Activated CD4-positive, alpha-beta T cell treated with anti-CD3 and anti-CD28 coated beads for 4 hours (primary cell): ENCODE measurements around the gene PATJ.
"Not testable (repeated sequence)": the region's sequence is repeated elsewhere in the genome, so short reads cannot be mapped to it uniquely, and the experiment has no call there.

Experiments used
- DNase-seq, 2 donors: peaks; one replicate each; pipeline ENCODE4 v3.0.0-alpha.2; 2020

Gene PATJ

DNA sequence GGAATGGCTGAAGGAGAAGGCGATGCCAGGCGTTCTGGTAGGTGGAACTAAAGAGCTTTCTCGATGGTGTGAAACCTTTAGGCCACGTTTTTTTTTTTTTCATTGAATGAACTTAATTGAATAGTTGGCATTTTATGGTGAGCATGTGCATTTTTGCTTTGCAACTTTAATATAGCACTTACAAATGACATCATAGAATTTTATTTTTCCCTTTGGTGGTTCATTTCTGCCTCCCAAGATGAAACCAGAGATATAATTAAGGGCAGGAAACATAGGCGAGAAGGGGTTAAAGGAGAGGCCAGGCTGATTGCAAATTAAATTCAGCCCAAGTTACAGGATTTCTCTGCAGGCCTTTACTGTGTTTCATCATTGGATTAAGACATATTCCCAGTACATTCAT lies 366.8 kb downstream of the PATJ start:
- DNase-seq: no peak

DNA sequence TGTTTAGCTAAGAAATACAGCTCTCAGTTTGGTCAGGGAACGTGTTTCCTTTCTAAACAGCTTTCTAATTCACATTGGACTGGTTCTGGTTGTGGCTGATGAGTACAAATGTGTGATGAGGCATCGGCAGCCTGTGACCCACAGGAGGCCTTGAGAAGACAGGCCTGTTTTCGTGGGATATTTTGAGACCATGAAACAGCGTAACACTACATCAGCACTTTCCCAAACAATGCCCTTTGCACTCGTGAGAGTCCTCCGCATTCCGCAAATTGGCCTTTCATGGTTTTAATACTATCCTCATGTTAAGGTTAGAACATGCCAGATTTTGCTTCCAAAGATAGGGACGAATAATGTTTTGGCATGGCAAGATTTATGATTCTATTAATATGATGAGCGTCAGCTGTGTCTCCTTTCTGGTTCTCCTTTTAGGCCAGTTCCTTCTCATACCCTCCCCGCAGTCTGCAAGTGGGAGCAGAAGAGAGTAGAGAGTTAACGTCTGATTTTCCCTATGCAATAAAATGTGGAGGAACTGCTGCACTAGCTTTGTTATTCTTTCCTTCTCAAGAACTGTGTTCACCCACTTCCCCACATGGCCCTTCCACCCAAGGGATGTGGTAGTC lies 368.0 kb downstream of the PATJ start:
- DNase-seq: no peak

DNA sequence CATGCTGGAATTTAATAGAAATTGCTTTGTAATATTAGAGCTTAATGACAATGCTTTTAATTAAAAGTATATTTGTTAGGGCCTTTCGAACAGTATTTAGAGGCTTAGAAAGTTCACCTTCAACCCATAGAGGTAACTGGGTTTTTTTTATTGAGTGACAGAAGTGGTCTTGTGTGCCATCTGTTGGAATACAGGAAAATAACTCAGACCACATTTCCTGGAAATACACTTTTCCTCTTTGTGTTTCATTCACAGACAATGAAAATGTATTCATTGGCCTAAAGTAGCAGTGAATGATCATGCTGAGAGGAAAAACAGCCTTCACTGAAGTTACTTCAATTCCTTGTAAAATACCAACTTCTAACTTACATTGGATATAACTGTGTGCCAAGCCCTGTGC lies 368.8 kb downstream of the PATJ start:
- DNase-seq: no peak

DNA sequence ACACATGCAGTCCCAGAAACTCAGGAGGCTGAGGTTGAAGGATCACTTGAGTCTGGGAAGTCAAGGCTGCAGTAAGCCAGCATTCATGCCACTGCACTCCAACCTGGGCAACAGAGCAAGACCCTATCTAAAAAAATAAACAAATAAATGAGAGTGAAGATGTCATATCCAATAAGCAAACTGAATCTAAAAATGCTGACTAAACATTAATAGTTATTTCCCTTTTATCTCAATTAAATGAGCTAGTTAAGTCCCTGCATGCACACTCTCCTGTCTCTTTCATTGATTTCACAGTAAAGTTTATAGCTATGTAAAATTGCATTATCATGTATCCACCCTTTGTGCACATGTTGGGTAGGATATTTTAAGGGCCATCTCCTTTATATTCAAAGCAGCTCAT lies 371.2 kb downstream of the PATJ start:
- DNase-seq: no peak

DNA sequence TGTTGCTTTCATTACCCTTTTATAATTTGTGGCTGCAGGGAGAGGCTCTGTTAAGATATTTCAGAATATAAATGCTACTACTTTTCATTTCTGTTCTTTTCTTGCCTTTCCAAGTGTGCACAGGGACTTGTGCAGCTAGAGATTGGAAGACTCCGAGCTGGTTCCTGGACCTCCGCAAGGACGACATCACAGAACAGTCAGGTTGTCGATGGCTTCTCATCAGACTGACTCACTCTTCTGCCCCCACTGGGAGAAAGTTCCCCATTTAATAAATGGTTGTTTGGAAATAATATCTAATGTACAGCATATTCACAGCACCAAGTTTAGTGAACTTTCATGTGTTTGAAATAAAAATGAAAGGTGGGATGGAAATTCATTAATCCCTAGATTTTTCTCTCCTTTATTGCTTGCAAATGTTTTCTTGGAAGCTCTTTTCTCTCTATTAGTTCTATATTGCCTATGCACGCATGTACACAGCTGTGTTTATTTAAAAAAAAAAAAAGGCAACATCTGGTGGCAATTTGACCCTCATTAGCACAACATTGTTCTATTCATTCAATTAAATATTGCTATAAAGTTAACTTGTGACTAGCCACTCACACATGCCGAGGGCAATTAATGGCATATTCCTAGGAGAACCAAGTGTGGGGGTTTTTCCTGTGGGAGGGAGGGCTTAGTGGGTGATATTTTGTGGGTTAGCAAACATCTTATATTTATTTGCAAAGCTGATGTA lies 374.9 kb downstream of the PATJ start:
- no peak for DNase-seq

DNA sequence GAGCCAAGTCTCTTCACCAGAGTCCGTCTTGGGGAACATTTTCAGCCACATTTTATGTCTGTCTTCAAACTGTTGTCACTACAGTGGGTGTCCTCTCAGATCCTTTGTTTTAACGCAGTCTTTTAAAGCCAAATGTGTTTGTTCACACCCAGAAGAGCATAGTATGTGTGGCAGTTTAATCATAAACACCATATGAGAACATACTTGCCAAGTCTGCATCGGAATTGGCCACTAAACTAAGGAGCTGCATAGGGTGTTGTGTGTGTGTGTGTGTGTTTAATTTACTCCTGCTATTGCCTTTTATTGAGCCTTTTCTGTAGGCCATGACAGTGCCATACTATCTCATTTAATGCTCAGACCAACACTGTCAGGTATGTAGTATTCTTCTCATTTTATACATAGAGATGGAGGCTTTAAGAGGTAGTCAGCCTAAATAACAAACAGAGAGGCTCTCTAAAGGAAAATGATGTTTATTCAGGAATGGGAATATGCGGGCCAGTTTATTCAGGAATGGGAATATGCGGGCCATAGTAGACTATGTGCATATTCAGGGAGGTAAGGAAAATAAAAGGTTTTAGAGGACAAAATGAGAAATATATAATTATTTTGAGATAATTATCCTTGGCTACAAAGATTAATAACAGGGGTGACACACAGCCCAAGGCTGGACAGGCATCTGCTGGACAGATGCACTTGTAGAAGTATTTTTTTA lies 384.5 kb downstream of the PATJ start:
- DNase-seq: no peak

DNA sequence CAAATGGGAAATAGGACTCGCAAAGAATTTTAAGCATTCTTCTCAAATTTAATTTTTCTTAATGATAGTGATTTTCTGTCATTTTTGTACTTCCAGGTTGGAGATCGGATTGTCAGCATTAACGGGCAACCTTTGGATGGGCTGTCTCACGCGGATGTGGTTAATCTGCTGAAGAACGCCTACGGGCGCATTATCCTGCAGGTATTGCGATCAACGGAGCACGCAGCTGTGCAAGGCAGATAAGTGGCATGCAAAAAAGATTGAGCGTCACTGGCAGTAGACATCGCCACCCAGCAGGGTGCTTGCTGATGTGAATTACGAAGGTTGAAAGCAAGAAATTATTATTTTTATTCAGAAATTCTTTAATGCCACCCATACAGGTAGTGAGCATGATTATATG lies 386.5 kb downstream of the PATJ start:
- no peak for DNase-seq

DNA sequence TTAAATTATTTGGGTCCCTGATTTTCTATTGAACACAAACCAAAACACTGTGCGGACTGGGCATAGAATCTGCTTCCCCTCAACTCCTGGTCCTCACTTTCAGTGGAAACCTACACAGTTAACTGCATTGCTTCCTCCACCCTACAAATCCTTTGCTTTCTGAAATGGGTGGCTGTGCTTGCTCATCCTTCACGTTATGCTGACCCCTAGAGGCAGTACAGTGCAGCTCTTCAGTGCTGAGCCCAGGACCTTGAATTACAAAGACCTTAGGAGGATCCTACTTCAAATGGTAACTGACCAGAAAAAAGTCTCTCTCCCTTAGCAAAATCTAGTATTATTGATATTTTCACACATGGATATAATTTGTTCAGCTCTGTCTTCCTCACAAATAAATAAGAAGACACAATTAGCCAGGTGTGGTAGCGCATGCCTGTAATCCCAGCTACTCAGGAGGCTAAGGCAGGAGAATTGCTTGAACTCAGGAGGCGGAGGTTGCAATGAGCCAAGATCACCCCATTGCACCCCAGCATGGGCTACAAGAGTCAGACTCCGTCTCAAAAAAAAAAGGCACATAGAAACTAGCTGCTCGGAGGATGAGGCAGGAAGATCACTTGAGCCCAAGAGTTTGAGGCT lies 388.9 kb downstream of the PATJ start:
- DNase-seq: peak in 1 of 2 donors; percentile 7

DNA sequence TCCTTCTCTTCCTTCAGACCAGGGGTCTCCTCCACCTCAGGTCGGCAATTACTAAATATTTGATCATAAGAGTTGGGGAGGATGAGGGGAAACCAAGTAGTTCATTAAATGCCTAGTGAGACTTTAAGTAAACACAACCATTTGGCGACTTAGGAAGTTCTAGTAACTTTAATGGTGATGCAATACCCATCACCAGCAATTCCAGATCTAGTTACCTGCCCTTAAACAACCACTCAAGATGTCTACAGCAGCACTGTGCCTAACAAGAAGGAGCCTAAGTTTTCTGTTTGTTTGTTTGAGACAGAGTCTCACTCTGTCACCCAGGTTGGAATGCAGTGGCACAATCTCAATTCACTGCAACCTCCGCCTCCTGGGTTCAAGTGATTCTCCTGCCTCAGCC lies 395.7 kb downstream of the PATJ start:
- no peak for DNase-seq

DNA sequence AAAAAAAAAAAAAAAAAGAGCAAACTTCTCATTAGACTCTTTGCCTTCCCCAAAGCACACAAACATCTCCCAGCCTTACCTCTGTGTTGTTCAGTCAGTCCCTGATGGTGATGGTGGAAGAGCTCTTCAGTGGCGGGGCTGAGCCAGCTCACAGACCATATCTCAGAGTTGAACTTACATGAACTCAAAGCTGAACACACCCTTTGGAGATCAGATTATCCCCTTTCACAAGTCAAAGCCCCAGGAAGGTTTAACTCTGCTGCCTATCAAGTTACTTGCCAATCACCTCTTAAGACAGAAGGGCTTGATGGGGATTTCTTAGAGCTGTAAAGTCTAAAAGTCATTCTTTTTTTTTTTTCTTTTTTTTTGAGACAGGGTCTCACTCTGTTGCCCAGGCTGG lies 397.1 kb downstream of the PATJ start:
- no peak for DNase-seq

DNA sequence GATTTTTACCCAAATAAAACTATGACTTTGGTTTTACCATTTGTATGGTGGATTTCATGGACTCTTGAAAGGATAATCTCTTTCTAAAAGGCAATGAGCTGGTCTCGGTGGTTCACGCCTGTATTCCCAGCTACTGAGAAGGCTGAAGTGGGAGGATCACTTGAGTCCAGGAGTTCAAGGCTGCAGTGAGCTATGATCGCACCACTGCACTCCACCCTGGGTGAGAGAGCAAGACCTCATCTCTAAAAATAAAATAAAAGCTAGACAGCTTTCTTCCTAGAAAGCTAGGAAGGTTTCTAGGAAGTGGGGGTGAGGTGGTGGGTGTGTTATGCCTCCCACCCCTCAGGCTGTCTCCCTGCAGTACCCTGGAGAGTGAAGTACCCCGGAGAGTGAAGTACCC lies 398.4 kb downstream of the PATJ start:
- no peak for DNase-seq

DNA sequence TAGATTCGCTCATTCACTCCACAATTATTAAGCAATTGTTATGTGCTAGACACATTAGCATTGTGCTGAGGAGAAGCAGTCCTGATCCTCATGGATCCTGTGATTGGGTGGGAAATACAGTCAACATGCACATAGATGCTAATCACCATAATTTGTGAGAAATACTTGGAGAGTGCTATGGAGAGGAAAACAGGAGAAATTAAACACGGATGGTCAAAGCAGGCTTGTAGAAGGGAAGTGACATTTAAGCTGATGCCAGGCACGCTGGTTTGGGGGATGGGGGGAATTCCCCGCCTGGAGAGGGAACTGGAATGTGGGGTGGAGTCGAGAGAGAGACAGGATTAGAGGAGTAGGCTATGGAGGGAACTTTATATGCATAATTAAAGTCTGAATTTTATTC lies 400.2 kb downstream of the PATJ start:
- DNase-seq: no peak

DNA sequence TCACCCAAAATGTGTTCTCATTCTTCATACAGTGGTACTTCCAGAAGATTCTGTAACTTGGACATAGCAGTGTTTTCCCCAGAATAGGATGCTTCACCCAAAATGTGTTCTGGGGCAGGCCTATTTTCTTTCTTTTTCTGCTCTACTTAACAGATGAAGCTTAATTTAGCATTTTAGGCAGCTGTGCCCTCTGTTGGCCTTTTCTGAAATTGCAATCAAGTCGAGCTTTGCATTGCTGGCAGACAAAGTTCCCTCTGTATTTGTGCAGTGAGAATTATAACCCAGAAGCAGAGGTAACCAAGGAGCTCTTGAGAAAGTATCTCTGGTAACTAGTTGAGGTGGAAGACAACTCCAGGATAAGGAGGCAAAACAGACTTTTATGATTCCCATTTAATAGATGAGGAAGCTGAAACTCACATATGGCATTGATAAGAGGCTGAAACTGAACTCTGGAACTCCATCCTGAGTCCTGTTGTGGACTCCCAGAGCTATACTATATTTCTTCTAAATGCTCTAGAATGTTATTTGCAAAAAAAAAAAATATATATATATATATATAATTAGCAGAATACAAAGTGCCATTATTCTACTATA lies 402.1 kb downstream of the PATJ start:
- DNase-seq: peak in 1 of 2 donors; percentile 20

DNA sequence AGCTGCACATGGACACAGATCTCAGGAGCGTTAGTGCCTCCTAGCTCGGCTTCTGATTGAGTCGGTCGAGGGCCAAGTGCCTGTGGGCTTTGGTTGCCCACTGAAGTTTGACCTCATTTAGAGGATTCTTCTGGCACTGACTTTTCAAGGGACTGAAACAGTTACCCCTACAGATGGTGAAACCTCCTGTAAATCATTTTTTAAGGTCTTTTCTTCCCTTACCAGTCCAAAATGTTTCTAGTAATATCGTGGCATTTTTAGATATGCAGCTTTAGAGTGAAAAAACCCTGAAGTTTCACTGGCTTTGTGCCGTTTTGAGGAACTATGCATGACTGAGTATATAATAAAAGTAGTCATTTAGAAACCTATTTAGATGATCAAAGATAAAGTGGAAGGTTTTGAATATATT lies 417.7 kb downstream of the PATJ start:
- no peak for DNase-seq

DNA sequence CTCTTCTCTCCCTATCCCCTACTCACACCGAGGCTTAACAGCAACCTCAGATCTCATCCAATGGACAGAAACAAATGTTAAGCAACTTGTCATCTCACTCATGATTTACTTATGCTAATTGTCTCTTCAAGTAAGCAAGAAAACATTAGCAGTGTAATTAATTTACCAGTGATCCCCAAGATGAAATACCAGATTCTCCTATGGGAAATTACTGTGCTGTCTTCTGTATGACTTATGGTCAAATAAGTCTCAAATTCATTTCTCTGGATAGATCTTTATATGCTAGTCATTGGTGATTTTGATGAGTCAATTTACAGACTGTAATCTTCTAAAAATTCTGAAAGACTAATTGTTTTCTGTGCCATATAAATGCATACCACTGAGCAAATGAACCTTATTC lies 419.4 kb downstream of the PATJ start:
- DNase-seq: no peak

DNA sequence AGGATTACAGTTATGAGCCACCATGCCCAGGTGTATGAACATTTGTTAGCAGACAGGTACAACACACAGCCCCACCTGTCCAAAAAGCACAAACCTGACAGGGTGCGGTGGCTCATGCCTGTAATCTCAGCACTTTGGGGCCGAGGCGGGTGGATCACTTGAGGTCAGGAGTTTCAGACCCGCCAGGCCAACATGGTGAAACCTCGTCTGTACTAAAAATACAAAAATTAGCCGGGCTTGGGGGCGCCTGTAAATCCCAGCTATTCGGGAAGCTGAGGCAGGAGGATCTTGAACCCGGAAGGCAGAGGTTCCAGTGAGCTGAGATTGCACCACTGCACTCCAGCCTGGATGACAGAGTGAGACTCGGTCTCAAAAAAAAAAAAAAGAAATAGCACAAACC lies 428.1 kb downstream of the PATJ start:
- not testable (repeated sequence) for DNase-seq

DNA sequence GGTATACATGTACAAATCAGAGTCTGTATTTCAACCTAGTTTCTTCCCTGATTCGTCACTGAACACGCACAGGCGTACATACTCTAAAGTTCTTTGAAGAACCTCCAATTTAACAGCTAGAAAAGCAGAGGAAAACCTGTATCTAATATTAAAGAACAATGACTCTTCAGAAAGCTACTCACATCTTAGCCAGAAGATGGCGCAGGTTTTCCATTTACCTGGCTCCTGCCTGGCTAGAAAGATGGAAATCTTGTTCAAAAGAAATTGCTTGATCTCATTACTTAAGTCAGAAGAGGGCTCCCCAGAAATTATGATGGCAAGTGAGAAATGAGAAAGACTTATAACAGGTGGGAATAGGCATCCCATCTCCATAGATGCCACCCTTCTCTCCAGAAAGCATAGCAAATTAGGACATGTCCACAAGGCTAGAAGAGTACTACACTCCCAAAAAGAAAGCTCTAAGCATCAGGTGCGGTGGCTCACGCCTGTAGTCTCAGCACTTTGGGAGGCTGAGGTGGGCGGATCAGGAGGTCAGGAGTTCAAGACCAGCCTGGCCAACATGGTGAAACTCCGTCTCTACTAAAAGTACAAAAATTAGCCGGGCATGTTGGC lies 433.4 kb downstream of the PATJ start:
- peak; percentile 5 to 42 for DNase-seq

DNA sequence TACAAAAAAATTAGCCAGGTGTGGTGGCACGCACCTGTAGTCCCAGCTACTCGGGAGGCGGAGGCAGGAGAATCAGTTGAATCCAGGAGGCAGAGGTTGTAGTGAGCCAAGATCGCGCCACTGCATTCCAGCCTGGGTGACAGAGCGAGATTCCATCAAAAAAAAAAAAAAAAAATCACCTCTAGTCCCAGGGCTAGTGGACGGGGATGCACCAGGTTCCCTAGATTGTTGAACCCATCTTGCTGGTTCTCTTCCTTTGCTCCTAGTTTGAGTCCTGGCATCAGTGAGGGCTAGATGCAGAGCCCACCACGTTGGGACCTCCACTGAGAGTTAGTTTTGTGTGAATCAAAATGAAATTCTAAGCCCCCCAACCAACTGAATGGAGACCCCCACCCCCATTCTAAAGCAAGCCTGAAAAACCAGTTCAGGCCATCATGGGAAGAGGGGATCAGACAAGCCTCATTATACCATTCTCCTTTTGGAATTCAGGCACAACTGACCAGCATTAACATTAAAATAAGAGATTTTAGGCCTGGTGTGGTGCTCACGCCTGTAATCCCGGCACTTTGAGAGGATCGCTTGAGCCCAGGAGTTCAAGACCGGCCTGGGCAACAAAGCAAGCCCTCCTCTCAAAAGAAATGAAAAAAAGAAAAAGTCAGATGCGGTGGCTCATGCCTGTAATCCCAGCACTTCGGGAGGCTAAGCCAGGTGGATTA lies 434.5 kb downstream of the PATJ start:
- no peak for DNase-seq

DNA sequence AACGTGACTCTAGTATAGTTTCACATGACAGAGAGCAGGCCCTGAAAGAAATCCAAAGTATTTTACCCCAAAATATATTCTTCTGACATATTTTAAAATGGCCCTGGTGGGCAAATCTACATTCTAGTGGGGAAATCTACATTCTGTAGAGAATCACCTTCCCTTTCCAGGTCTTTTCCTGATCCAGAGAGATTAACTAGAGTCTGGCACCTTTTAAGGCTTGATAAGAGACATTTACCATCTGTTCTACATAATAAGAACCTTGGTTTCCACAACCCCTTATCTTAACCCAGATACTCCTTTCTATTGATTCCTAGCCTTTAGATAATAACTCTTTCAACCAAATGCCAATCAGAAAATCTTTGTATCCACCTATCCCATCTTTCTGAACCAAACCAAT lies 435.3 kb downstream of the PATJ start:
- DNase-seq: no peak

DNA sequence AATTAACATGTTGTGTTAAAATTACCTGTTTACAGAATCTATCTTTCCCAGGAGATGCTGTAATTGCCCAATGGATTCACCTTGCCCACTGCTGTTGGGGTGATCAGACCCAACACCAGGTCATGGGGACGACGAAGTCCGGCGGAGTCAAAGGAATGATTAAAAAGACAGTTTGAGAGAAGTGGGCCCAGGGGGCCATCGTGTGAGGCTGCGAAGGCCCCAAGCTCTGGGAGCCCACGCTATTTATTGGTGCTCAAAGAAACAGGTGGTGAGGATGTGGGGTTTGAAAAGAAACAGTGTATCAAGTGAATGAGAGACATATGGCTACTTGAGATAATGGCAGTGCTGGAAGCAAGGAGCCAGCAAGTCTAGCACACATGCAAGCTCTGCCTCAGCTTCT lies 436.1 kb downstream of the PATJ start:
- DNase-seq: no peak

DNA sequence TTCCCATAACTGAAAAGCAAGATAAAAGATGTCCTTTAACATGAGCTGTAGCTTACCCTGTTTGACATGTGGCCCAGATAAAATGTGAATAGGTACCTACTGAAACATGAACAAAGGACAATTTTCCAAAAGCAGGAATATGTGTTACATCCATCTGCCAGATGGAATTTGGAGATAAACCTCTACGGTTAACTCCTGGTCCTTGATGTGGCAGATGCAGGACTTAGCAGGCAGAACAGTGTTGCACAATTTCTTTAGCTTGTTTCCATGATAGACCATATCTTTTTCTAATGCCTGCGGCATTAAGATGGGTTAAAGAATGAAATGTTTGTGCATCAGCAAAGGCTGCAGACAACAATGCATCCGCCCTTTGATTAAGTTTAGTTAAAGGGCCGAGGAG lies 437.8 kb downstream of the PATJ start:
- not testable (repeated sequence) for DNase-seq

DNA sequence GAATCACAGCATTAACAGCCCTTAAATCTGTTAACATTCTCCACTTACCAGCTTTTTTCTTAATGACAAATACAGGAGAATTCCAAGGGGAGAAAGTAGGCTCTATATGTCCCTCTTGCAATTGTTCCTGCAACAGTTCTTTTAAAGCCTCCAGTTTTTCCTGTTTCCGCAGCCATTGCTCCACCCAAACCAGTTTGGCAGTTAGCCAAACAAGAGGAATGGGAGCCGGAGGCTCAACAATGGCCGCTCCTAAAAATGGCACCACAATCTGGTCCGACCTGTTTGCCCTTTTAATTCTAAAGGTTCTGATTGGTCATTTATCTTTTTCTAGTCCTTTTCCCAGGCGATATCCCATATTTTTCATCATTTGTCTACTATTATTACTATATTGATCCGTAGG lies 438.4 kb downstream of the PATJ start:
- no peak for DNase-seq
